K562 (cell line): ENCODE measurements around the gene CNNM4. TPM values are rescaled to one million over a fixed set of nuclear protein-coding genes. Genes with fewer than 3 reads are reported as not detected.
A peak's percentile ranks its signal among the peaks of the same experiment; 100 is the strongest.

Experiments
- MTA2 ChIP-seq: fragments of 450-650 bp; IDR thresholded peaks from 2 replicates; pipeline ENCODE4 v1.6.1; 2016; ENCODE audit warnings: low read depth
- NFRKB ChIP-seq: fragments of 450-650 bp; IDR thresholded peaks from 2 replicates; pipeline ENCODE4 v1.6.1; 2016; ENCODE audit warnings: low read depth
- NUFIP1 ChIP-seq: fragments of 450-650 bp; IDR thresholded peaks from 2 replicates; pipeline ENCODE4 v1.6.1; 2018; ENCODE audit not compliant: partially characterized antibody
- TCF3 ChIP-seq: sonication (generic); formaldehyde crosslinking; IDR thresholded peaks from 2 replicates; pipeline ENCODE4 v1.4.0; 2020; ENCODE audit warnings: mild to moderate bottlenecking, missing genetic modification reagents
- TCFL5 ChIP-seq: fragments of 250-450 bp; sonication (Bioruptor Pico); conservative IDR thresholded peaks from 2 replicates; pipeline ENCODE4 v1.6.1; 2021; ENCODE audit warnings: mild to moderate bottlenecking, moderate library complexity, matching md5 sums
- TFAM ChIP-seq: fragments of 250-450 bp; sonication (Bioruptor Pico); conservative IDR thresholded peaks from 2 replicates; pipeline ENCODE4 v1.5.0; 2021; ENCODE audit warnings: mild to moderate bottlenecking, moderate library complexity
- XRCC5 ChIP-seq: fragments of 200-400 bp; formaldehyde crosslinking; IDR thresholded peaks from 2 replicates; pipeline ENCODE4 v1.6.1; 2017; ENCODE audit warnings: low read depth, mild to moderate bottlenecking, low read length
- ZNF133 ChIP-seq: fragments of 250-450 bp; sonication (Bioruptor Pico); IDR thresholded peaks from 2 replicates; pipeline ENCODE4 v1.4.0; 2020; ENCODE audit warnings: mild to moderate bottlenecking
- polyA plus RNA-seq, 8 experiments: library from polyadenylated mRNA; depleted of rRNA in 4 of 8; stranded (reverse) in 5 of 8; unstranded in 3 of 8; fragments of >200 nt; fragmentation: Nextera tagmentation in 2 of 8; fragmentation: Illumina TruSeq in 1 of 8; extraction: Ambion mirVana in 2 of 8; extraction: Trizol in 1 of 8; gene quantifications; 2 replicates each; pipeline versions ENCODE4 v1.2.1 to v1.2.3, GENCODE V29; 2011 to 2014; ENCODE audit warnings: inconsistent platforms in 1 of 8, missing spikeins in 1 of 8
- total RNA-seq, 7 experiments: library from RNA; depleted of rRNA in 6 of 7; stranded (reverse); fragments of >200 nt in 6 of 7; fragmentation: Illumina TruSeq in 2 of 7; extraction: Trizol in 2 of 7; gene quantifications; 2 replicates each; pipeline versions ENCODE4 v1.2.1 to v1.2.3, GENCODE V29; 2011 to 2021; ENCODE audit warnings: low replicate concordance in 1 of 7
- TF ChIP-seq, protein P1 (sequence below), 2 experiments: fragments of 450-650 bp; formaldehyde crosslinking in 1 of 2; IDR thresholded peaks; 2 replicates each; pipeline versions ENCODE4 v1.4.0 to v1.6.1; 2014 to 2020; ENCODE audit warnings: mild to moderate bottlenecking in 2 of 2, borderline replicate concordance in 1 of 2, low read depth in 1 of 2
- TF ChIP-seq, protein P2 (sequence below): fragments of 450-650 bp; formaldehyde crosslinking; conservative IDR thresholded peaks from 2 replicates; pipeline ENCODE4 v1.4.0; 2022; ENCODE audit warnings: mild to moderate bottlenecking, missing genetic modification characterization
- TF ChIP-seq, protein P3 (sequence below): fragments of 250-450 bp; sonication (Bioruptor Pico); IDR thresholded peaks from 2 replicates; pipeline ENCODE4 v1.8.0; 2021; ENCODE audit warnings: mild to moderate bottlenecking, moderate library complexity
- TF ChIP-seq, protein P4 (sequence below): fragments of 450-650 bp; IDR thresholded peaks from 2 replicates; pipeline ENCODE4 v1.6.1; 2016; ENCODE audit warnings: mild to moderate bottlenecking
- TF ChIP-seq, protein P5 (sequence below): fragments of 250-450 bp; sonication (Bioruptor Pico); IDR thresholded peaks from 2 replicates; pipeline ENCODE4 v1.8.0; 2021; ENCODE audit warnings: borderline replicate concordance, mild to moderate bottlenecking, moderate library complexity; ENCODE audit not compliant: poor library complexity, severe bottlenecking

CNNM4 gene
- total and polyA plus RNA-seq, 9 of the 15 experiments (the other 6 are each of a cell fraction or from before 2014, with no cell fraction given), result 0.96 to 6.3 (median 2.8) TPM

DNA sequence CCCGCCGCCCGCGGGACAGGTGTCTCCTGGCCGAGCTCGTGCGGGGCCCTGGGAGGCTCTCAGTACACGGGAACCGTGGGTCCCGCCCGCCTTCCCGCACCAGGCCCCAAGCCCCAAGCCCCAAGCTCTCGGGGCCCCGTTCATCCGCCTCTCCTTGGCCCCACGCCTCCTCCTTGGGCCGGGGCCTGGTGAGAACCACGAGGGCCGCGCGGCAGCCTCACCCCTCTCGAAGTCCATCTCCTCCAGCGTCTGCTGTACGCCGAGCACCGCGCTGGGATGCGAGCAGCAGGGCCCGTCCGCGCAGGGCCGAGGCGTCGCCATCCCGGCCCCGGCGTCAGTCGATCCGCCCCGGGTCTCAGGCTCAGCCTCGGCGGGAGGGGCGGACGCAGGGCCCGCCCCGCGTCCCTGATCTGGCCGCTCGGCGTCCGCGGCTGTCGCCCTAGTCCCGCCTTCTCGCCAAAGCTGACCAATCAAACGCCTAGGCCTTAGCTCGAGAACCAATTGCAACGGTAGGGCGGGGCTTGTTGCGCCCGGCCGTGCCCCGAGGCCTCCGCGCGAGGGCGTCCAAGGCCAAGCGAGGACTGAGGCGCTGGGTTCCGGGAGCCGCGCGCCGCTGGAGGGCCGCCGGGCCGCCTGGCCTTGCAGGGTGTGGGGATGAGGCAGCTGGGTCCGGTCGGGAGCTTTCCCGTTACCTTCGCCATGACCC is 97.1 kb downstream of the CNNM4 start, which contains the start of gene ANKRD39 (continued):
- TF ChIP-seq, protein P1, sequence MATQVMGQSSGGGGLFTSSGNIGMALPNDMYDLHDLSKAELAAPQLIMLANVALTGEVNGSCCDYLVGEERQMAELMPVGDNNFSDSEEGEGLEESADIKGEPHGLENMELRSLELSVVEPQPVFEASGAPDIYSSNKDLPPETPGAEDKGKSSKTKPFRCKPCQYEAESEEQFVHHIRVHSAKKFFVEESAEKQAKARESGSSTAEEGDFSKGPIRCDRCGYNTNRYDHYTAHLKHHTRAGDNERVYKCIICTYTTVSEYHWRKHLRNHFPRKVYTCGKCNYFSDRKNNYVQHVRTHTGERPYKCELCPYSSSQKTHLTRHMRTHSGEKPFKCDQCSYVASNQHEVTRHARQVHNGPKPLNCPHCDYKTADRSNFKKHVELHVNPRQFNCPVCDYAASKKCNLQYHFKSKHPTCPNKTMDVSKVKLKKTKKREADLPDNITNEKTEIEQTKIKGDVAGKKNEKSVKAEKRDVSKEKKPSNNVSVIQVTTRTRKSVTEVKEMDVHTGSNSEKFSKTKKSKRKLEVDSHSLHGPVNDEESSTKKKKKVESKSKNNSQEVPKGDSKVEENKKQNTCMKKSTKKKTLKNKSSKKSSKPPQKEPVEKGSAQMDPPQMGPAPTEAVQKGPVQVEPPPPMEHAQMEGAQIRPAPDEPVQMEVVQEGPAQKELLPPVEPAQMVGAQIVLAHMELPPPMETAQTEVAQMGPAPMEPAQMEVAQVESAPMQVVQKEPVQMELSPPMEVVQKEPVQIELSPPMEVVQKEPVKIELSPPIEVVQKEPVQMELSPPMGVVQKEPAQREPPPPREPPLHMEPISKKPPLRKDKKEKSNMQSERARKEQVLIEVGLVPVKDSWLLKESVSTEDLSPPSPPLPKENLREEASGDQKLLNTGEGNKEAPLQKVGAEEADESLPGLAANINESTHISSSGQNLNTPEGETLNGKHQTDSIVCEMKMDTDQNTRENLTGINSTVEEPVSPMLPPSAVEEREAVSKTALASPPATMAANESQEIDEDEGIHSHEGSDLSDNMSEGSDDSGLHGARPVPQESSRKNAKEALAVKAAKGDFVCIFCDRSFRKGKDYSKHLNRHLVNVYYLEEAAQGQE (IDR thresholded peaks at IDR 0.05; ENCODE audit: borderline replicate concordance), result peak; percentile 96
- TF ChIP-seq, protein P1 (CRISPR knock-in tag; IDR thresholded peaks at IDR 0.05; ENCODE audit: low read depth), result no peak
- TF ChIP-seq, protein P2, sequence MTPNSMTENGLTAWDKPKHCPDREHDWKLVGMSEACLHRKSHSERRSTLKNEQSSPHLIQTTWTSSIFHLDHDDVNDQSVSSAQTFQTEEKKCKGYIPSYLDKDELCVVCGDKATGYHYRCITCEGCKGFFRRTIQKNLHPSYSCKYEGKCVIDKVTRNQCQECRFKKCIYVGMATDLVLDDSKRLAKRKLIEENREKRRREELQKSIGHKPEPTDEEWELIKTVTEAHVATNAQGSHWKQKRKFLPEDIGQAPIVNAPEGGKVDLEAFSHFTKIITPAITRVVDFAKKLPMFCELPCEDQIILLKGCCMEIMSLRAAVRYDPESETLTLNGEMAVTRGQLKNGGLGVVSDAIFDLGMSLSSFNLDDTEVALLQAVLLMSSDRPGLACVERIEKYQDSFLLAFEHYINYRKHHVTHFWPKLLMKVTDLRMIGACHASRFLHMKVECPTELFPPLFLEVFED (CRISPR knock-in tag), result no peak
- TF ChIP-seq MTA2 (no peak), NFRKB (peak; percentile 36; the same call in 1 of the 2 replicates), TCFL5 (CRISPR knock-in tag) (no peak), TCF3 (CRISPR knock-in tag) (peak; percentile 23; the same call in 1 of the 2 replicates), XRCC5 (peak; percentile 74; the same call in 1 of the 2 replicates), ZNF133 (CRISPR knock-in tag) (no peak), TFAM (no peak), NUFIP1 (no peak)
- TF ChIP-seq, protein P3, sequence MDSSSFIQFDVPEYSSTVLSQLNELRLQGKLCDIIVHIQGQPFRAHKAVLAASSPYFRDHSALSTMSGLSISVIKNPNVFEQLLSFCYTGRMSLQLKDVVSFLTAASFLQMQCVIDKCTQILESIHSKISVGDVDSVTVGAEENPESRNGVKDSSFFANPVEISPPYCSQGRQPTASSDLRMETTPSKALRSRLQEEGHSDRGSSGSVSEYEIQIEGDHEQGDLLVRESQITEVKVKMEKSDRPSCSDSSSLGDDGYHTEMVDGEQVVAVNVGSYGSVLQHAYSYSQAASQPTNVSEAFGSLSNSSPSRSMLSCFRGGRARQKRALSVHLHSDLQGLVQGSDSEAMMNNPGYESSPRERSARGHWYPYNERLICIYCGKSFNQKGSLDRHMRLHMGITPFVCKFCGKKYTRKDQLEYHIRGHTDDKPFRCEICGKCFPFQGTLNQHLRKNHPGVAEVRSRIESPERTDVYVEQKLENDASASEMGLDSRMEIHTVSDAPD (CRISPR knock-in tag), result no peak
- TF ChIP-seq, protein P4, sequence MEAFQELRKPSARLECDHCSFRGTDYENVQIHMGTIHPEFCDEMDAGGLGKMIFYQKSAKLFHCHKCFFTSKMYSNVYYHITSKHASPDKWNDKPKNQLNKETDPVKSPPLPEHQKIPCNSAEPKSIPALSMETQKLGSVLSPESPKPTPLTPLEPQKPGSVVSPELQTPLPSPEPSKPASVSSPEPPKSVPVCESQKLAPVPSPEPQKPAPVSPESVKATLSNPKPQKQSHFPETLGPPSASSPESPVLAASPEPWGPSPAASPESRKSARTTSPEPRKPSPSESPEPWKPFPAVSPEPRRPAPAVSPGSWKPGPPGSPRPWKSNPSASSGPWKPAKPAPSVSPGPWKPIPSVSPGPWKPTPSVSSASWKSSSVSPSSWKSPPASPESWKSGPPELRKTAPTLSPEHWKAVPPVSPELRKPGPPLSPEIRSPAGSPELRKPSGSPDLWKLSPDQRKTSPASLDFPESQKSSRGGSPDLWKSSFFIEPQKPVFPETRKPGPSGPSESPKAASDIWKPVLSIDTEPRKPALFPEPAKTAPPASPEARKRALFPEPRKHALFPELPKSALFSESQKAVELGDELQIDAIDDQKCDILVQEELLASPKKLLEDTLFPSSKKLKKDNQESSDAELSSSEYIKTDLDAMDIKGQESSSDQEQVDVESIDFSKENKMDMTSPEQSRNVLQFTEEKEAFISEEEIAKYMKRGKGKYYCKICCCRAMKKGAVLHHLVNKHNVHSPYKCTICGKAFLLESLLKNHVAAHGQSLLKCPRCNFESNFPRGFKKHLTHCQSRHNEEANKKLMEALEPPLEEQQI, result no peak
- TF ChIP-seq, protein P5, sequence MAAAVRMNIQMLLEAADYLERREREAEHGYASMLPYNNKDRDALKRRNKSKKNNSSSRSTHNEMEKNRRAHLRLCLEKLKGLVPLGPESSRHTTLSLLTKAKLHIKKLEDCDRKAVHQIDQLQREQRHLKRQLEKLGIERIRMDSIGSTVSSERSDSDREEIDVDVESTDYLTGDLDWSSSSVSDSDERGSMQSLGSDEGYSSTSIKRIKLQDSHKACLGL (CRISPR knock-in tag), result no peak
